CD4-positive, alpha-beta T cell treated with Interleukin-10 for 1 hour (primary cell): Measurements from ENCODE around the gene UST.
"Not testable (repeated sequence)": the region's sequence is repeated elsewhere in the genome, so short reads cannot be mapped to it uniquely, and the experiment has no call there.

Source experiments
- DNase-seq: peaks from one replicate; pipeline ENCODE4 v3.0.0-alpha.2; 2020

The UST gene

GRCh38 chr6:148874698-148875293 is 128.0 kb downstream of the UST start:
- no peak for DNase-seq

GRCh38 chr6:148878683-148879082 is 131.9 kb downstream of the UST start:
- no peak for DNase-seq

- not testable (repeated sequence) for DNase-seq
Observed at GRCh38 chr6:148880742-148881141, 133.9 kb downstream of the UST start.

- no peak for DNase-seq
Observed at GRCh38 chr6:148881593-148882311, 134.9 kb downstream of the UST start.

- no peak for DNase-seq
Observed at GRCh38 chr6:148883270-148883669, 136.4 kb downstream of the UST start.

- no peak for DNase-seq
Observed at GRCh38 chr6:148884461-148884860, 137.6 kb downstream of the UST start.

- no peak for DNase-seq
Observed at GRCh38 chr6:148885136-148885865, 138.5 kb downstream of the UST start.

- no peak for DNase-seq
Observed at GRCh38 chr6:148885925-148886845, 139.4 kb downstream of the UST start.

GRCh38 chr6:148887181-148887580 is 140.4 kb downstream of the UST start:
- no peak for DNase-seq

- no peak for DNase-seq
Observed at GRCh38 chr6:148888856-148889255, 142.0 kb downstream of the UST start.

GRCh38 chr6:148890096-148890495 is 143.3 kb downstream of the UST start:
- DNase-seq = no peak

GRCh38 chr6:148890652-148891404 is 144.0 kb downstream of the UST start:
- DNase-seq = no peak

- no peak for DNase-seq
Observed at GRCh38 chr6:148891405-148891783, 144.6 kb downstream of the UST start.

- DNase-seq = no peak
Observed at GRCh38 chr6:148892247-148892646, 145.4 kb downstream of the UST start.

GRCh38 chr6:148893073-148893472 is 146.2 kb downstream of the UST start:
- no peak for DNase-seq

GRCh38 chr6:148893481-148893880 is 146.7 kb downstream of the UST start:
- no peak for DNase-seq

GRCh38 chr6:148898376-148899014 is 151.7 kb downstream of the UST start:
- DNase-seq = no peak

- DNase-seq = no peak
Observed at GRCh38 chr6:148904896-148905870, 158.4 kb downstream of the UST start.

- DNase-seq = no peak
Observed at GRCh38 chr6:148905901-148906300, 159.1 kb downstream of the UST start.

GRCh38 chr6:148906386-148906785 is 159.6 kb downstream of the UST start:
- DNase-seq = no peak
